MM.1S (cell line): ENCODE results near the gene POLG.

Experiments
- DNase-seq: peaks from one replicate; pipeline ENCODE4 v3.0.0-alpha.2; 2015
- H2AFZ ChIP-seq: fragments of 300-600 bp; sonication (generic); 2 replicates; pipeline ENCODE4 v1.6.0; 2016; ENCODE audit warnings: antibody characterized with exemption, low read length
- H3F3A ChIP-seq: fragments of 300-600 bp; sonication (generic); 2 replicates; pipeline ENCODE4 v1.6.1; 2016; ENCODE audit warnings: mild to moderate bottlenecking, antibody characterized with exemption, low read length, moderate library complexity, mixed read lengths; ENCODE audit not compliant: insufficient read depth
- H3K27ac ChIP-seq: fragments of 300-600 bp; sonication (generic); 2 replicates; pipeline ENCODE4 v1.5.1; 2016; ENCODE audit warnings: mild to moderate bottlenecking, low read length
- H3K27me3 ChIP-seq: fragments of 300-600 bp; sonication (generic); replicated peaks from 2 replicates; pipeline ENCODE4 v1.6.0; 2016; ENCODE audit warnings: low read length; ENCODE audit not compliant: insufficient read depth
- H3K36me3 ChIP-seq: fragments of 300-600 bp; sonication (generic); replicated peaks from 2 replicates; pipeline ENCODE4 v1.6.1; 2016; ENCODE audit warnings: mild to moderate bottlenecking, low read length, mixed read lengths; ENCODE audit not compliant: insufficient read depth
- H3K4me1 ChIP-seq: fragments of 300-600 bp; sonication (generic); 2 replicates; pipeline ENCODE4 v1.6.1; 2016; ENCODE audit warnings: low read length, mixed read lengths
- H3K4me2 ChIP-seq: fragments of 300-600 bp; sonication (generic); 2 replicates; pipeline ENCODE4 v1.6.0; 2016; ENCODE audit warnings: low read depth, low read length
- H3K4me3 ChIP-seq: fragments of 300-600 bp; sonication (generic); 2 replicates; pipeline ENCODE4 v1.5.1; 2016; ENCODE audit warnings: low read length, mixed read lengths
- H3K79me2 ChIP-seq: fragments of 300-600 bp; sonication (generic); 2 replicates; pipeline ENCODE4 v1.6.1; 2016; ENCODE audit warnings: mixed run types, low read length, mixed read lengths
- H3K9ac ChIP-seq: fragments of 300-600 bp; sonication (generic); 2 replicates; pipeline ENCODE4 v1.6.1; 2016; ENCODE audit warnings: low read length, mixed read lengths
- H3K9me2 ChIP-seq: fragments of 300-600 bp; sonication (generic); replicated peaks from 2 replicates; pipeline ENCODE4 v1.6.1; 2016; ENCODE audit warnings: mild to moderate bottlenecking, low read length, mixed read lengths; ENCODE audit not compliant: insufficient read depth
- H3K9me3 ChIP-seq: fragments of 300-600 bp; sonication (generic); replicated peaks from 2 replicates; pipeline ENCODE4 v1.6.1; 2016; ENCODE audit warnings: mild to moderate bottlenecking, low read length, mixed read lengths; ENCODE audit not compliant: insufficient read depth
- H4K20me1 ChIP-seq: fragments of 300-600 bp; sonication (generic); 2 replicates; pipeline ENCODE4 v1.6.1; 2016; ENCODE audit warnings: mild to moderate bottlenecking, low read length, moderate library complexity, mixed read lengths; ENCODE audit not compliant: insufficient read depth
- EZH2 ChIP-seq: fragments of 300-600 bp; sonication (generic); optimal IDR thresholded peaks from 2 replicates; pipeline ENCODE3; 2017; ENCODE audit warnings: low read depth, mild to moderate bottlenecking, antibody characterized with exemption, low read length, mixed read lengths
- EZH2phosphoT487 ChIP-seq: fragments of 300-600 bp; sonication (generic); IDR thresholded peaks from 2 replicates; pipeline ENCODE4 v1.6.1; 2018; ENCODE audit warnings: antibody characterized with exemption, low read length
- TF ChIP-seq, protein P1 (sequence below): fragments of 300-600 bp; sonication (generic); IDR thresholded peaks from 2 replicates; pipeline ENCODE4 v1.5.1; 2016; ENCODE audit warnings: antibody characterized with exemption, low read length, mixed read lengths

The POLG gene

DNA sequence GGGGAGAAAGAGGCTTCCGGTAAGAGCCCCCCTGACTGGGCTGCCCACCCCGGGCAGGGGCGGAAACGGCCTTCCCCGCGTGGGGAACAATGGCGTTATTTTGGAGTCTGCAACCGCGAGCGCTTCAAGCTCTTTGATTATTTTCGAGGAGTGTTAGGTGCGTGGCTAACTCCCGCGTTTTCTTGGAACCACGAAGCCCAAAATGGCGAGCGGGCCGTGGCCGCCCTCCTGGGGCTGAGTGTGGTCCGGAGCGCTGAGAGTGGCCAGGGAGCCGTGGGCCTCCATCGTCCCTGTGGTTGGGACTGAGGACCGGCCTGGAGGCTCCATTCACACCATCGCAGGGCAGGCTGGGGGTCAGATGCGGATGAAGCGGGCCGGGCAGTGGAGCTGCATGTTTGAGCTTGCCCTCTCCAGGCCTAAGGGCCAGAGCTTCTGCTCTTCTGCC, 44.6 kb upstream of the POLG start:
- Histone ChIP-seq H3K9ac (no peak overlapping the region), H3K36me3 (no peaks in the 10 kb centered on the region), H3K4me1 (no peaks in the 10 kb centered on the region), H3K4me3 (no peak overlapping the region), H3K9me3 (no peaks in the 10 kb centered on the region), H3K79me2 (no peaks in the 10 kb centered on the region), H3K27ac (no peak overlapping the region), H3K4me2 (no peak overlapping the region), H3F3A (no peaks in the 10 kb centered on the region), H2AFZ (no peak overlapping the region), H3K9me2 (no peaks in the 10 kb centered on the region), H3K27me3 (peaks cover 81% of the 10 kb centered on the region), H4K20me1 (no peaks in the 10 kb centered on the region)
- no peak for DNase-seq
- TF ChIP-seq EZH2phosphoT487, result no peak
- no peak for TF ChIP-seq EZH2
- TF ChIP-seq, protein P1, sequence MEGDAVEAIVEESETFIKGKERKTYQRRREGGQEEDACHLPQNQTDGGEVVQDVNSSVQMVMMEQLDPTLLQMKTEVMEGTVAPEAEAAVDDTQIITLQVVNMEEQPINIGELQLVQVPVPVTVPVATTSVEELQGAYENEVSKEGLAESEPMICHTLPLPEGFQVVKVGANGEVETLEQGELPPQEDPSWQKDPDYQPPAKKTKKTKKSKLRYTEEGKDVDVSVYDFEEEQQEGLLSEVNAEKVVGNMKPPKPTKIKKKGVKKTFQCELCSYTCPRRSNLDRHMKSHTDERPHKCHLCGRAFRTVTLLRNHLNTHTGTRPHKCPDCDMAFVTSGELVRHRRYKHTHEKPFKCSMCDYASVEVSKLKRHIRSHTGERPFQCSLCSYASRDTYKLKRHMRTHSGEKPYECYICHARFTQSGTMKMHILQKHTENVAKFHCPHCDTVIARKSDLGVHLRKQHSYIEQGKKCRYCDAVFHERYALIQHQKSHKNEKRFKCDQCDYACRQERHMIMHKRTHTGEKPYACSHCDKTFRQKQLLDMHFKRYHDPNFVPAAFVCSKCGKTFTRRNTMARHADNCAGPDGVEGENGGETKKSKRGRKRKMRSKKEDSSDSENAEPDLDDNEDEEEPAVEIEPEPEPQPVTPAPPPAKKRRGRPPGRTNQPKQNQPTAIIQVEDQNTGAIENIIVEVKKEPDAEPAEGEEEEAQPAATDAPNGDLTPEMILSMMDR, result no peak

DNA sequence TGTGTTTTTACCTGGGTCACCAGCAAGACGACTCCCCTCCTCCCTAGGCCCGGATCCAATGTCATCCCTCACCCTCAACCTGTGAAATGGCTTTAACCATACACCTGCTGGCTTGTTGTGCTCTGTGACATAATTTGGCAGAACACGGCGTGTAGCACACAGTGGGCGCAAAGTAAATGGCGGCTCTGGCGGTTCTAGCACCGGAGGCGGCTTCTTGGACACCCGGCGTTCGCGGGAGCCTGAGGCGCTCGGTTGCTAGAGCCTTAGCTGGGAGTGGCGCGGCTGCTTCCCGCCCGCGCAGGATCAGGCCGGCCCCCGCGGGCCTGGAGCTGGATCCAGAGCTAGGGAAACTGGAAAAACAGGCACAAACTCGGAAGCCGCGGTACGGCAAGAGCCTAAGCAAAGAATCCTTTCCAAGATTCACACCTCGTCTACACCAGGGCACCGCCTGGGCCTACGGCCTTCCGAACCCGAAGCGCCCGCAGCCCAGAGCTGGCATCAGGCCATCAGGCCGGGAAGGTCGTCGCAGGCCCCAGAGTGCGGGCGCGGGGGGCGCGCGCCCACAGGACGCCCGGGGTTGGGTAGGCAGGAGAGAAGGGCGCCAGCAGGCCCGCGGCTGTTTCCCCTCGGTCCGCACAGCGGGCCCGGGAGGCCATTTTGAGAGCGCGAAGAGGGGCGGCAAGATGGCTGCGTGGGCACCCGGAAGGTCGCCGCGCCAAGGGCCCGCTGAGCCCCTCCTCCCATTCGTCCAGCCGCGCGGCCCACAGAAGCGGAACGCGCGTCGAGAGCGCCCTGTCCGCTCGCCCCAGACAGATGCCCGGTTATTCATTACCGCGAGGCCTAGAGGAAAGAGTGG, 43.9 kb upstream of the POLG start:
- no peak for DNase-seq
- no peak overlapping the region for H3K27ac ChIP-seq
- H3K4me2 ChIP-seq, result no peak overlapping the region
- peaks cover 89% of the 10 kb centered on the region for H3K27me3 ChIP-seq
- H4K20me1 ChIP-seq, result no peaks in the 10 kb centered on the region
- H3K4me3 ChIP-seq, result no peak overlapping the region
- no peaks in the 10 kb centered on the region for H3K79me2 ChIP-seq
- no peak overlapping the region for H2AFZ ChIP-seq
- TF ChIP-seq EZH2phosphoT487 (no peak), EZH2 (no peak)
- TF ChIP-seq, protein P1, result no peak
- no peaks in the 10 kb centered on the region for H3K9me3 ChIP-seq
- H3F3A ChIP-seq, result no peaks in the 10 kb centered on the region
- H3K4me1 ChIP-seq, result no peaks in the 10 kb centered on the region
- H3K9me2 ChIP-seq, result no peaks in the 10 kb centered on the region
- H3K36me3 ChIP-seq, result no peaks in the 10 kb centered on the region
- no peak overlapping the region for H3K9ac ChIP-seq

DNA sequence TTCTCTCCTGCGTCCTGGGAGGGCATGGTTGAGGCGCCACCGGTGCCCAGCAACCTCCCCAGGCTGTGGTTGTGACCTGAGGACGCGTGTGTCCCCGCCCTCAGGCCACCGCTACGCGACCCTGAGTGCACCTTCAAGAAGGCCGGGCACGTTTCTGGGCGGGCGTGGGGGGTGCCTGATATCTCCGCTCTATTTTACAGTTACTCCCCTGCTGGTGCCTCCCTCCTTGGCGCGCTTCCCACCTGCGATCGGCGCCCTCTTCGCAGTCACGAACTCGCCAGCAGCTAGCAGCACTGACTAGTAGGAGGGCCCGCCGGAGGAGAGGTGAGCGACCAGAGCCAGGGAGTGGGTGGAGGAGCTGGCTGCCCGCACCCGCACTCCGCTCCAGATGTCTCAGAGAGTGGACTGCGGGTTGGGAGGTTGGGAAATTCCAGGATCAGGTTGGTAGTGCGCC, 43.2 kb upstream of the POLG start:
- H3K9me3 ChIP-seq, result no peaks in the 10 kb centered on the region
- H3K4me3 ChIP-seq, result no peak overlapping the region
- no peaks in the 10 kb centered on the region for H3F3A ChIP-seq
- no peaks in the 10 kb centered on the region for H4K20me1 ChIP-seq
- H2AFZ ChIP-seq, result no peak overlapping the region
- TF ChIP-seq EZH2, result no peak
- no peak for TF ChIP-seq EZH2phosphoT487
- TF ChIP-seq, protein P1, result no peak
- no peaks in the 10 kb centered on the region for H3K79me2 ChIP-seq
- no peak for DNase-seq
- no peaks in the 10 kb centered on the region for H3K36me3 ChIP-seq
- H3K9ac ChIP-seq, result no peak overlapping the region
- H3K27ac ChIP-seq, result no peak overlapping the region
- H3K4me2 ChIP-seq, result no peak overlapping the region
- no peaks in the 10 kb centered on the region for H3K9me2 ChIP-seq
- no peaks in the 10 kb centered on the region for H3K4me1 ChIP-seq
- H3K27me3 ChIP-seq, result peaks cover 95% of the 10 kb centered on the region
